Measurements from ENCODE around the gene ESPNL. TPM values are rescaled to one million over a fixed set of nuclear protein-coding genes. Genes with fewer than 3 reads are reported as not detected.

ESPNL gene
- total RNA-seq, 2 donors from 2014 or later: 0.35 TPM; not detected in 1

- no peak for DNase-seq (ENCODE audit: low spot score)
- TF ChIP-seq CTCF (IDR thresholded peaks at IDR 0.05): no peak
- Histone ChIP-seq H3K9me3 (no peaks in the 10 kb centered on the region), H3K27ac (no peak overlapping the region), H3K27me3 (replicated peaks; ENCODE audit: insufficient read depth) (no peaks in the 10 kb centered on the region), H3K4me1 (ENCODE audit: control insufficient read depth in 1 of 2, low read depth in 2 of 2) (peaks cover 0 to 12% of the 10 kb centered on the region in 2 donors), H3K4me3 (no peak overlapping the region), H3K36me3 (no peaks in the 10 kb centered on the region)
- ATAC-seq (ENCODE audit: insufficient number of reproducible peaks, low FRiP score, low read depth): no peak
Measured at GRCh38 chr2:238150686-238151085, 50.5 kb downstream of the ESPNL start.

GRCh38 chr2:238151205-238151604 lies 51.1 kb downstream of the ESPNL start:
- peaks cover 0 to 13% of the 10 kb centered on the region in 2 donors for H3K4me1 ChIP-seq (ENCODE audit: control insufficient read depth in 1 of 2, low read depth in 2 of 2)
- DNase-seq (ENCODE audit: low spot score) (no peak), ATAC-seq (ENCODE audit: insufficient number of reproducible peaks, low FRiP score, low read depth) (no peak)
- no peak overlapping the region for H3K27ac ChIP-seq
- H3K36me3 ChIP-seq: no peaks in the 10 kb centered on the region
- H3K4me3 ChIP-seq: no peak overlapping the region
- no peak for TF ChIP-seq CTCF (IDR thresholded peaks at IDR 0.05)
- no peaks in the 10 kb centered on the region for H3K9me3 ChIP-seq
- no peaks in the 10 kb centered on the region for H3K27me3 ChIP-seq (replicated peaks; ENCODE audit: insufficient read depth)

GRCh38 chr2:238151628-238152235 lies 51.6 kb downstream of the ESPNL start:
- H3K9me3 ChIP-seq: no peaks in the 10 kb centered on the region
- no peaks in the 10 kb centered on the region for H3K27me3 ChIP-seq (replicated peaks; ENCODE audit: insufficient read depth)
- DNase-seq (ENCODE audit: low spot score) (no peak), ATAC-seq (ENCODE audit: insufficient number of reproducible peaks, low FRiP score, low read depth) (no peak)
- TF ChIP-seq CTCF (IDR thresholded peaks at IDR 0.05): no peak
- H3K36me3 ChIP-seq: no peaks in the 10 kb centered on the region
- H3K4me3 ChIP-seq: no peak overlapping the region
- H3K4me1 ChIP-seq (ENCODE audit: control insufficient read depth in 1 of 2, low read depth in 2 of 2): peaks cover 0 to 13% of the 10 kb centered on the region in 2 donors
- H3K27ac ChIP-seq: no peak overlapping the region

- Histone ChIP-seq H3K27ac (no peak overlapping the region), H3K27me3 (replicated peaks; ENCODE audit: insufficient read depth) (no peaks in the 10 kb centered on the region), H3K9me3 (no peaks in the 10 kb centered on the region), H3K4me3 (no peak overlapping the region), H3K4me1 (ENCODE audit: control insufficient read depth in 1 of 2, low read depth in 2 of 2) (peaks cover 0 to 14% of the 10 kb centered on the region in 2 donors), H3K36me3 (no peaks in the 10 kb centered on the region)
- no peak for TF ChIP-seq CTCF (IDR thresholded peaks at IDR 0.05)
- DNase-seq (ENCODE audit: low spot score) (no peak), ATAC-seq (ENCODE audit: insufficient number of reproducible peaks, low FRiP score, low read depth) (no peak)
Measured at GRCh38 chr2:238152771-238153688, 52.9 kb downstream of the ESPNL start.

GRCh38 chr2:238154570-238154969 lies 54.4 kb downstream of the ESPNL start:
- DNase-seq (ENCODE audit: low spot score) (no peak), ATAC-seq (ENCODE audit: insufficient number of reproducible peaks, low FRiP score, low read depth) (no peak)
- H3K36me3 ChIP-seq: no peaks in the 10 kb centered on the region
- H3K9me3 ChIP-seq: no peaks in the 10 kb centered on the region
- H3K27ac ChIP-seq: no peak overlapping the region
- H3K4me3 ChIP-seq: no peak overlapping the region
- H3K4me1 ChIP-seq (ENCODE audit: control insufficient read depth in 1 of 2, low read depth in 2 of 2): peaks cover 0 to 23% of the 10 kb centered on the region in 2 donors
- no peaks in the 10 kb centered on the region for H3K27me3 ChIP-seq (replicated peaks; ENCODE audit: insufficient read depth)
- no peak for TF ChIP-seq CTCF (IDR thresholded peaks at IDR 0.05)
